ENCODE results near the gene EXO1. TPM values are rescaled to one million over a fixed set of nuclear protein-coding genes. Genes with fewer than 3 reads are reported as not detected.

Gene EXO1
- total and polyA plus RNA-seq, 2 donors (not counting 3 experiments of a cell fraction or from before 2014, with no cell fraction given), result 4.1 to 23.5 TPM

DNA sequence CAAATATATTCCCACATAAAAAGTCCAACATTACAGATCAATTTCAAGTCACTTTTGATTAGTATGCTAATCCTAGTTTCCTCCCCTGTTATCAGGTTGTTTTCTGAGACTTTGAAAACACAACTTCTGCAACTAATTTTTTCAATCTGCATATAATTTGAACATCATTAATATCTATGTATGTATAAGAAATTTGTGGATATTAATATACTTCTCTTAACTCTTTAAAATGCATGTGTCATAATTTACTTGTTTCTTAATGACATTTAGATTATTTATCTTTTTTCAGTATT lies 48.6 kb downstream of the EXO1 start:
- H3K9me3 ChIP-seq (replicated peaks; ENCODE audit: control insufficient read depth, insufficient read depth, low read length), result no peaks in the 10 kb centered on the region
- CTCF ChIA-PET, result interaction anchor here (0.9 to 3.7 kb wide), 5 partner anchors 10 to 286 kb away, joined by 3 to 24 read pairs (median 10); partner anchors contain the start of gene MAP1LC3C
- no peaks in the 10 kb centered on the region for H3K27me3 ChIP-seq (ENCODE audit: control insufficient read depth in 2 of 2, insufficient read depth in 2 of 2, low read length in 2 of 2)
- H3K4me1 ChIP-seq (ENCODE audit: control insufficient read depth, extremely low read depth, insufficient read depth, low read length), result no peaks in the 10 kb centered on the region
- H4K20me1 ChIP-seq (replicated peaks; ENCODE audit: control insufficient read depth, extremely low read depth, insufficient read depth, low read length), result no peaks in the 10 kb centered on the region
- no peak overlapping the region for H3K27ac ChIP-seq (ENCODE audit: insufficient read depth, low read depth, low read length)
- intact Hi-C loops (cut with micrococcal nuclease), result loop anchor here (1.0 to 5.0 kb wide), 7 partner anchors 30 to 556 kb away; partner anchors contain the start of gene KMO
- dilution Hi-C loops (cut with MboI; ENCODE audit: extremely low pct_ligation_motif_present, low sequenced_read_pairs), result no loop called here
- no peak for DNase-seq (ENCODE audit: low read depth, low spot score)
- TF ChIP-seq MYC (IDR thresholded peaks at IDR 0.05; ENCODE audit: low read depth, low read length) (no peak), POLR2A (IDR thresholded peaks at IDR 0.05; ENCODE audit: low read depth, low read length) (no peak), EZH2 (IDR thresholded peaks at IDR 0.05; ENCODE audit: borderline replicate concordance, low read depth, low read length, severe bottlenecking) (no peak), MAX (IDR thresholded peaks at IDR 0.05; ENCODE audit: insufficient read depth, insufficient read length) (no peak), GATA2 (IDR thresholded peaks at IDR 0.05; ENCODE audit: insufficient read depth, insufficient read length, low read depth, low read length) (no peak), JUN (IDR thresholded peaks at IDR 0.05; ENCODE audit: borderline replicate concordance, insufficient read depth, insufficient read length, low read depth) (no peak), CTCF (IDR thresholded peaks at IDR 0.05; ENCODE audit: extremely low read depth in 1 of 2, insufficient read depth in 1 of 2, low read depth in 1 of 2, low read length in 2 of 2) (no peak), POLR2AphosphoS5 (IDR thresholded peaks at IDR 0.05; ENCODE audit: insufficient read depth, low read depth, low read length) (no peak), FOS (IDR thresholded peaks at IDR 0.05; ENCODE audit: borderline replicate concordance, insufficient read depth, low read length) (no peak)
- FAIRE-seq, result no peak
- POLR2A ChIA-PET, result no interaction called here
- H3K4me2 ChIP-seq (ENCODE audit: insufficient read depth, low read length), result no peak overlapping the region
- H3K79me2 ChIP-seq (ENCODE audit: control insufficient read depth, insufficient read depth, low read length), result no peaks in the 10 kb centered on the region
- BruUV-seq (replicated peaks), result no TSS peak
- H3K9ac ChIP-seq (replicated peaks; ENCODE audit: extremely low read depth, insufficient read depth, low read length), result no peak overlapping the region
- no peak overlapping the region for H3K4me3 ChIP-seq (replicated peaks in 1 of 3; ENCODE audit: insufficient read depth in 1 of 3, low read depth in 1 of 3, low read length in 3 of 3)
- no peaks in the 10 kb centered on the region for H3K9me1 ChIP-seq (replicated peaks; ENCODE audit: control insufficient read depth, extremely low read depth, insufficient read depth, low read length)
- H3K36me3 ChIP-seq (ENCODE audit: control insufficient read depth in 2 of 2, extremely low read depth in 1 of 2, insufficient read depth in 2 of 2, low read length in 2 of 2), result no peaks in the 10 kb centered on the region
- no peak overlapping the region for H2AFZ ChIP-seq (ENCODE audit: low read depth, low read length)
